K562 (cell line): ENCODE data around the gene RO60. TPM values are rescaled to one million over a fixed set of nuclear protein-coding genes. Genes with fewer than 3 reads are reported as not detected.

Source experiments
- CHAMP1 ChIP-seq: fragments of 450-650 bp; IDR thresholded peaks from 2 replicates; pipeline ENCODE4 v1.6.1; 2016; ENCODE audit warnings: mild to moderate bottlenecking
- CTCF ChIP-seq, 3 experiments: IDR thresholded peaks in 2 of 3; conservative IDR thresholded peaks in 1 of 3; 2 replicates each; pipeline ENCODE4 v1.5.1; 2011 to 2012; ENCODE audit warnings: low read length in 3 of 3, mild to moderate bottlenecking in 3 of 3, control low read depth in 2 of 3, improper control_type of control experiment in 1 of 3, inconsistent platforms in 1 of 3, low read depth in 1 of 3, mixed read lengths in 1 of 3, moderate library complexity in 1 of 3; ENCODE audit not compliant: insufficient read depth in 2 of 3
- MYBL2 ChIP-seq, 2 experiments: fragments of 450-650 bp in 1 of 2; sonication (generic) in 1 of 2; formaldehyde crosslinking in 1 of 2; IDR thresholded peaks; 2 replicates each; pipeline versions ENCODE4 v1.6.1 to v1.8.1; 2017 to 2022; ENCODE audit warnings: borderline replicate concordance in 1 of 2, inconsistent platforms in 1 of 2, low read depth in 1 of 2, mild to moderate bottlenecking in 1 of 2, missing genetic modification reagents in 1 of 2, moderate library complexity in 1 of 2
- MYC ChIP-seq, 2 experiments: fragments of 250-450 bp in 1 of 2; sonication (Bioruptor Pico) in 1 of 2; IDR thresholded peaks; 2 replicates each; pipeline versions ENCODE4 v1.5.1 to v1.6.1; 2012 to 2021; ENCODE audit warnings: low read depth in 2 of 2, borderline replicate concordance in 1 of 2, improper control_type of control experiment in 1 of 2, low read length in 1 of 2, mild to moderate bottlenecking in 1 of 2, moderate library complexity in 1 of 2
- NEUROD1 ChIP-seq: fragments of 150-350 bp; IDR thresholded peaks from 2 replicates; pipeline ENCODE4 v1.6.1; 2014; ENCODE audit warnings: borderline replicate concordance, low read length, low read depth; ENCODE audit not compliant: partially characterized antibody
- SMAD4 ChIP-seq: fragments of 250-450 bp; sonication (Bioruptor Pico); conservative IDR thresholded peaks from 2 replicates; pipeline ENCODE4 v1.8.0; 2021; ENCODE audit warnings: inconsistent platforms, mild to moderate bottlenecking, moderate library complexity
- TEAD4 ChIP-seq, 2 experiments: sonication (generic) in 1 of 2; formaldehyde crosslinking in 1 of 2; IDR thresholded peaks; 2 replicates each; pipeline versions ENCODE4 v1.6.1 to v1.8.0; 2012 to 2022; ENCODE audit warnings: borderline replicate concordance in 1 of 2, inconsistent platforms in 1 of 2, low read length in 1 of 2, mild to moderate bottlenecking in 1 of 2, missing genetic modification reagents in 1 of 2
- ZKSCAN1 ChIP-seq: fragments of 150-350 bp; IDR thresholded peaks from 2 replicates; pipeline ENCODE4 v1.6.1; 2016; ENCODE audit warnings: low read depth, low read length
- ZNF584 ChIP-seq: fragments of 200-800 bp; sonication (Bioruptor generic); IDR thresholded peaks from 2 replicates; pipeline ENCODE4 v1.6.1; 2016; ENCODE audit warnings: low read depth, mild to moderate bottlenecking, missing genetic modification characterization, missing compliant biosample characterization
- ZNF740 ChIP-seq, 3 experiments: fragments of 200-800 bp in 1 of 3; sonication (Bioruptor generic) in 1 of 3; sonication (generic) in 1 of 3; formaldehyde crosslinking in 1 of 3; IDR thresholded peaks; 2 replicates each; pipeline versions ENCODE4 v1.6.1 to v1.8.0; 2016 to 2022; ENCODE audit warnings: mild to moderate bottlenecking in 2 of 3, missing compliant biosample characterization in 2 of 3, missing genetic modification characterization in 2 of 3, missing genetic modification reagents in 1 of 3
- polyA plus RNA-seq, 8 experiments: library from polyadenylated mRNA; depleted of rRNA in 4 of 8; stranded (reverse) in 5 of 8; unstranded in 3 of 8; fragments of >200 nt; fragmentation: Nextera tagmentation in 2 of 8; fragmentation: Illumina TruSeq in 1 of 8; extraction: Ambion mirVana in 2 of 8; extraction: Trizol in 1 of 8; gene quantifications; 2 replicates each; pipeline versions ENCODE4 v1.2.1 to v1.2.3, GENCODE V29; 2011 to 2014; ENCODE audit warnings: inconsistent platforms in 1 of 8, missing spikeins in 1 of 8
- total RNA-seq, 7 experiments: library from RNA; depleted of rRNA in 6 of 7; stranded (reverse); fragments of >200 nt in 6 of 7; fragmentation: Illumina TruSeq in 2 of 7; extraction: Trizol in 2 of 7; gene quantifications; 2 replicates each; pipeline versions ENCODE4 v1.2.1 to v1.2.3, GENCODE V29; 2011 to 2021; ENCODE audit warnings: low replicate concordance in 1 of 7
- TF ChIP-seq, protein P1 (sequence below): fragments of 450-650 bp; IDR thresholded peaks from 2 replicates; pipeline ENCODE4 v1.6.1; 2017; ENCODE audit warnings: antibody characterized with exemption, mild to moderate bottlenecking

RO60 gene
- total and polyA plus RNA-seq, 9 of the 15 experiments (the other 6 are each of a cell fraction or from before 2014, with no cell fraction given) = 24.9 to 187 (median 101) TPM

DNA sequence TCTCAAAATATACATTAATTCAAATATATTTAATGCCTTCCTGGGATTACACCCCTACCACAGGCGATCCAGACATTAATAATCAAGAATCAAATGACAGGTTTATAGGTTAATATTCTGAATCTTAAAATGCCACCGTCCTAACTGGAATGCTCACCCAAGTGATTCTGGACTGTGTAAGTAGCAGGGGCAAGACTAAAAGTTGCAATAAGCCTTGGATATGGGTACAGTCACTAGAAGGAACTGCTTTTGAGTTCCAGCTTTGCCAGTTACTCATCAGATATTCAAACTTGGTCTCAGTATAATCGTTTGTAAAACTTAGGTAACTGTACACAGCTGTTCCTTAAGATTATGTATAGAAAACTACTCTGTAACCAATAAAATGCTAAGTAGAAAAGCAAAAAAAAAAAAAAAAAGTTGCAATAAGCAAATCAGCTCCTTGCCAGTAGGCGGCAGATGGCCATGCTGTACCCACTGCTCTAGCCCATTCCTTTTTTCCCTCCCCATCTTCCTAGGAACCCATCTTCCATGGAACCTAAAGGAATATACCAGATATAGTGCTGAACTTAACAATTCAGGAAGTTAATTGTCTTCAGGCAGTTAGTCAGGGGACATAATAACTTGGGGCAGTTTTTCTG lies 10.5 kb downstream of the RO60 start (continued):
- TF ChIP-seq, protein P1, sequence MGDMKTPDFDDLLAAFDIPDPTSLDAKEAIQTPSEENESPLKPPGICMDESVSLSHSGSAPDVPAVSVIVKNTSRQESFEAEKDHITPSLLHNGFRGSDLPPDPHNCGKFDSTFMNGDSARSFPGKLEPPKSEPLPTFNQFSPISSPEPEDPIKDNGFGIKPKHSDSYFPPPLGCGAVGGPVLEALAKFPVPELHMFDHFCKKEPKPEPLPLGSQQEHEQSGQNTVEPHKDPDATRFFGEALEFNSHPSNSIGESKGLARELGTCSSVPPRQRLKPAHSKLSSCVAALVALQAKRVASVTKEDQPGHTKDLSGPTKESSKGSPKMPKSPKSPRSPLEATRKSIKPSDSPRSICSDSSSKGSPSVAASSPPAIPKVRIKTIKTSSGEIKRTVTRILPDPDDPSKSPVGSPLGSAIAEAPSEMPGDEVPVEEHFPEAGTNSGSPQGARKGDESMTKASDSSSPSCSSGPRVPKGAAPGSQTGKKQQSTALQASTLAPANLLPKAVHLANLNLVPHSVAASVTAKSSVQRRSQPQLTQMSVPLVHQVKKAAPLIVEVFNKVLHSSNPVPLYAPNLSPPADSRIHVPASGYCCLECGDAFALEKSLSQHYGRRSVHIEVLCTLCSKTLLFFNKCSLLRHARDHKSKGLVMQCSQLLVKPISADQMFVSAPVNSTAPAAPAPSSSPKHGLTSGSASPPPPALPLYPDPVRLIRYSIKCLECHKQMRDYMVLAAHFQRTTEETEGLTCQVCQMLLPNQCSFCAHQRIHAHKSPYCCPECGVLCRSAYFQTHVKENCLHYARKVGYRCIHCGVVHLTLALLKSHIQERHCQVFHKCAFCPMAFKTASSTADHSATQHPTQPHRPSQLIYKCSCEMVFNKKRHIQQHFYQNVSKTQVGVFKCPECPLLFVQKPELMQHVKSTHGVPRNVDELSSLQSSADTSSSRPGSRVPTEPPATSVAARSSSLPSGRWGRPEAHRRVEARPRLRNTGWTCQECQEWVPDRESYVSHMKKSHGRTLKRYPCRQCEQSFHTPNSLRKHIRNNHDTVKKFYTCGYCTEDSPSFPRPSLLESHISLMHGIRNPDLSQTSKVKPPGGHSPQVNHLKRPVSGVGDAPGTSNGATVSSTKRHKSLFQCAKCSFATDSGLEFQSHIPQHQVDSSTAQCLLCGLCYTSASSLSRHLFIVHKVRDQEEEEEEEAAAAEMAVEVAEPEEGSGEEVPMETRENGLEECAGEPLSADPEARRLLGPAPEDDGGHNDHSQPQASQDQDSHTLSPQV = 0 out of 2 replicates have a peak, but pooled peaks have one; percentile 44
- TF ChIP-seq ZKSCAN1 (no peak), SMAD4 (0 out of 2 replicates have a peak, but pooled peaks have one; percentile 32), CHAMP1 (0 out of 2 replicates have a peak, but pooled peaks have one; percentile 42), MYC (IDR thresholded peaks at IDR 0.05; ENCODE audit: low read depth, low read length) (peak; percentile 18; the same call in 1 of the 2 replicates), MYC (CRISPR knock-in tag; IDR thresholded peaks at IDR 0.05; ENCODE audit: borderline replicate concordance, low read depth) (no peak), TEAD4 (IDR thresholded peaks at IDR 0.05; ENCODE audit: low read length) (peak; percentile 27; the same call in 1 of the 2 replicates), TEAD4 (CRISPR knock-in tag; IDR thresholded peaks at IDR 0.05; ENCODE audit: borderline replicate concordance) (no peak), CTCF (IDR thresholded peaks at IDR 0.05 in 2 of 3, conservative IDR thresholded peaks at IDR 0.05 in 1 of 3; ENCODE audit: insufficient read depth in 2 of 3, low read depth in 1 of 3, low read length in 3 of 3) (peak; percentile 67 to 81 (median 74)), ZNF584 (CRISPR knock-in tag) (peak; percentile 8; the same call in 1 of the 2 replicates), ZNF740 (CRISPR knock-in tag; IDR thresholded peaks at IDR 0.05) (no peak), ZNF740 (tag; IDR thresholded peaks at IDR 0.05) (no peak), NEUROD1 (peak; percentile 22), MYBL2 (IDR thresholded peaks at IDR 0.05; ENCODE audit: low read depth) (no peak), MYBL2 (CRISPR knock-in tag; IDR thresholded peaks at IDR 0.05; ENCODE audit: borderline replicate concordance) (no peak)
